GM12872 (cell line): Measurements from ENCODE around the gene SLF2.

ENCODE experiments used
- CTCF ChIP-seq: IDR thresholded peaks from 3 replicates; pipeline ENCODE4 v1.5.1; 2011; ENCODE audit warnings: low read depth, mild to moderate bottlenecking, low read length, moderate library complexity; ENCODE audit not compliant: insufficient read depth

The SLF2 gene

DNA sequence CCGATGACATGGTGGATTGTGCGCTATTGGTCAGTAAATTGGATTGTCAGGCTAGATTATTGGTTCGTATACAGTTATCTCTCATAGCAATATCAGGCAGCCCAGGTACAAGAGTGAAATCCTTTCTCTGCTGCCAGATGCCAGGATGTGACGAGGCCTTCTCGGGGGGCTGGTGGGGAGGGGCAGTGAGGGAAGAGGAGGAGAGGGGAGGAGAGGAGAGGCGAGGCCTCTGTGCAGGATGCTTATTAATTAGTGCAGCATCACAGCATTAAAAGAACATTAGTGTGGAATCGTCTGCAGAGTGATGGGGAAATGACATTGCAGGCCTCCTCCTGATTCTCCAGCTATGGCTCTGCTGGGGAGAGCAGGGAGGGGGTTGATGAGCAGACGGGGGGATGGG is 30.5 kb upstream of the SLF2 start:
- TF ChIP-seq CTCF = no peak

DNA sequence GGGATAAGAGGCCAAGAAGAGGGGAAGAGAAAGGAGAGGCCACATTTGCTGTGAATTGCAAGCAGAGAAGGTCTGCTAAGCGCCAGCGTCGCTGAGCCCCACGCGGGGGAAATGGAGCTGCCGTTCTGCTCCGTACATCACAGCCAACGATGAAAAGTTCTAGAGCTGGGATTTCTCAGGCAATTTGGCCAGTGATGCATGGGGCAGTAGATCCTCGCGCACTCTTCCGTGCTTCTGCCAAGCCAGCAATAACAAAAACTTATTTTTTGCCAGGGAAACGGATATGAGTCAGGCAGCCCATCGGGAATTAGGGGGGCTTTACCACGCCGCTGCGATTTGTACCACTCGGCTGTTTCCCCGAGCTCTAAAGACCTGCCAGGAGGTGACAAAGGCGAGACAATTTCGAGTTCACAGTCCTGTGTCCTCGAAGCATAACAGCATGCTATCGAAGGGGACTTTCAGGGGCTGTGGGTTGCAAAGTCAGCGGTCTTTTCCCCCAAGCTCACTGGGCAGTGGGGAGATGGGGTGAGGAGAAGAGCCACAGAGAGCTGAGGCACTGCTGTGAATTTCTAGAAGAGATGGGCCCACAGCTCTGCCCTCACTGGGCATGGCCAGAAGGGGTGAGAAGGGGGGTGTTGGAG is 30.0 kb upstream of the SLF2 start:
- TF ChIP-seq CTCF = no peak

DNA sequence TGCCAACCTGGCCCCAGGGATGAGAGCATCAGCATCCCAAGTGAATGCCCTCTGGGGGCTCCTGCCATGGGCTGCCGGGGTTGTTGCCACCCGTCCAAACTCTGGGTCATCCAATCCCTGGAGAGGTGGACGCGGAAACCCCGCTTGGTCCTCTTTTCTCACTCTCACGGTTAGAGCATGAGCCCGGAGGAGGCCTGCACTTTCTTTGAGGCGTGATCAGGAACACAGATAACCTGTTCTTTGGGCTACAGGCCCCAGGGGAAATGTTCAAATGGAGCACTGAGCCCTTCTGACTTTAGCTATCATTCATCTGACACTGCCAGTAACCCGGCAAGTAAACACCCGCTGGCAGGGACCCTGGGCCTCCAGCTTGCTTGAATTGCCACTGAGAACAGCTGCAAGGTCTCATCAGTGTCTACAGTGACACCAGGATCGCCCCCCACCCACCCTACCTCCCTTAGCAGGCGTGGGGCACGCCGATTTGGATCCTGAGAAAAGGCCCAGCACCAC is 29.4 kb upstream of the SLF2 start:
- no peak for TF ChIP-seq CTCF

DNA sequence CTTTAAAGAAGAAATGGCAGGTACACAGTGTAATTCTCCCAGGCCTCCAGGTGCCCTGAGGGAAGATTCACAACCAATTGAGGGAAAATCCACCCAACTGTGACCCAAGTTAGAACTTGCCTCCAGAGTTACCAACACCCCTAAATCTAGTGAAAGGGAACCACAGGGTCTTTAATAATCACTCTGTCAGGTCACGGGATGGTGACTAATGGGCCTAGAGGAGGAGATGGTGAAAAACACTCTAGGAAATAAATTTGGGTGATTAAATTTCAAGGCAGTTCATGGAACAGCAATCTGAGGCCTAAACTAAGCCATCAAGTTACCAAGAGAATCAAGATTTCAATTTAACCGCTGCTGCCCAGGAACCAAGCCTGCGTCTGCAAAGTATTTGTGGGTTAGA is 26.7 kb upstream of the SLF2 start:
- TF ChIP-seq CTCF = no peak

GRCh38 chr10:100886521-100886920 is 26.2 kb upstream of the SLF2 start:
- TF ChIP-seq CTCF = no peak

DNA sequence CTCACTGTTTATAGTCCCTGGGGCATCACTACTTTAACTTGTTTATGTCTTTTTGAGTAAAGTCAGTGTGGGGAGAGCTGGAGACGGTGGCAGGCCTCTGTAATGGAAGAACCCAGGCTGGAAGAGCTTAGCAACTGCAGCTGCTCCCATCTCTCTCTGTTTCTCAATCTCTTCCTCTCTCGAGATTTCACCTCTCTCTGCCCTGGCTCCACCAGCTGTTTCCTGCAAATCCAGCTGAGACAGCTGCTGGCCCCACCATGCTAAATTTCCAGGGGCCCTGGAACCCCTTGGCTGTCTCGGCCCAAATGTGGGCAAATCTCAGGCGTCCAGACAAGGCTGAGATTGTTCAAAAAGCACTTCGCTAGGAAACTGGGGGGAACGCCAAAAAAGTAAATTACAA is 25.8 kb upstream of the SLF2 start:
- no peak for TF ChIP-seq CTCF

GRCh38 chr10:100887761-100888296 is 24.9 kb upstream of the SLF2 start:
- no peak for TF ChIP-seq CTCF
